Measurements from ENCODE around the gene SLN.

The SLN gene

DNA sequence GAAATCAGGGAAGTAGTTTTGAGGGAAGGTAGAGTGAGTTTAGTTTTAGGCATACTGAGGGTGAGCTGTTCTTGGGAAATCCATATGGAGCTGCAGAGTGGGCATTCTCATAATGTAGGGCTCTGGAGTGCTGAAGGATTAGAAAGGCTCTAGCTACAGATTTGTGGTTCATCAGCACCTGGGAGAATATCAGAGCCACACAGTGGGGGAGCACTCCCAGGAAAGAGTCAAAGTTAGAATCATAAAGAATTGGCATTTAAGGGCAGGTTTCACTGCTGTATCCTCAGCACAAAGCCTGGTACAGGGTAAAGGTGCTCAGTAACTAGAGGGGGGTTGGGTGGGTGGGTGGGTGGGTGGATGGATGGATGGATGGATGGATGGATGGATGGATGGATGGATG, 52.5 kb downstream of the SLN start:
- in situ Hi-C loops (cut with HindIII; ENCODE audit: low sequenced_read_pairs): no loop called here
- TF ChIP-seq, protein P1, sequence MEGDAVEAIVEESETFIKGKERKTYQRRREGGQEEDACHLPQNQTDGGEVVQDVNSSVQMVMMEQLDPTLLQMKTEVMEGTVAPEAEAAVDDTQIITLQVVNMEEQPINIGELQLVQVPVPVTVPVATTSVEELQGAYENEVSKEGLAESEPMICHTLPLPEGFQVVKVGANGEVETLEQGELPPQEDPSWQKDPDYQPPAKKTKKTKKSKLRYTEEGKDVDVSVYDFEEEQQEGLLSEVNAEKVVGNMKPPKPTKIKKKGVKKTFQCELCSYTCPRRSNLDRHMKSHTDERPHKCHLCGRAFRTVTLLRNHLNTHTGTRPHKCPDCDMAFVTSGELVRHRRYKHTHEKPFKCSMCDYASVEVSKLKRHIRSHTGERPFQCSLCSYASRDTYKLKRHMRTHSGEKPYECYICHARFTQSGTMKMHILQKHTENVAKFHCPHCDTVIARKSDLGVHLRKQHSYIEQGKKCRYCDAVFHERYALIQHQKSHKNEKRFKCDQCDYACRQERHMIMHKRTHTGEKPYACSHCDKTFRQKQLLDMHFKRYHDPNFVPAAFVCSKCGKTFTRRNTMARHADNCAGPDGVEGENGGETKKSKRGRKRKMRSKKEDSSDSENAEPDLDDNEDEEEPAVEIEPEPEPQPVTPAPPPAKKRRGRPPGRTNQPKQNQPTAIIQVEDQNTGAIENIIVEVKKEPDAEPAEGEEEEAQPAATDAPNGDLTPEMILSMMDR (IDR thresholded peaks at IDR 0.05; ENCODE audit: low read depth, low read length, missing control alignments): no peak
- no peak for DNase-seq (ENCODE audit: low read depth)
- no peak overlapping the region for H3K4me3 ChIP-seq (ENCODE audit: low read depth, low read length)

Data from astrocyte of the cerebellum (primary cell).